K562 (cell line): ENCODE data around the gene SPI1. TPM values are rescaled to one million over a fixed set of nuclear protein-coding genes. Genes with fewer than 3 reads are reported as not detected.

Source experiments
- NR2C2 ChIP-seq, 2 experiments: fragments of 200-800 bp in 1 of 2; sonication (Bioruptor generic) in 1 of 2; sonication (generic) in 1 of 2; formaldehyde crosslinking in 1 of 2; IDR thresholded peaks; 2 replicates each; pipeline versions ENCODE4 v1.6.1 to v1.8.0; 2016 to 2022; ENCODE audit warnings: mild to moderate bottlenecking in 1 of 2, missing compliant biosample characterization in 1 of 2, missing genetic modification characterization in 1 of 2, missing genetic modification reagents in 1 of 2
- RUNX1 ChIP-seq: sonication (generic); IDR thresholded peaks from 2 replicates; pipeline ENCODE4 v1.6.1; 2016; ENCODE audit warnings: antibody characterized with exemption, low read depth
- polyA plus RNA-seq, 8 experiments: library from polyadenylated mRNA; depleted of rRNA in 4 of 8; stranded (reverse) in 5 of 8; unstranded in 3 of 8; fragments of >200 nt; fragmentation: Nextera tagmentation in 2 of 8; fragmentation: Illumina TruSeq in 1 of 8; extraction: Ambion mirVana in 2 of 8; extraction: Trizol in 1 of 8; gene quantifications; 2 replicates each; pipeline versions ENCODE4 v1.2.1 to v1.2.3, GENCODE V29; 2011 to 2014; ENCODE audit warnings: inconsistent platforms in 1 of 8, missing spikeins in 1 of 8
- total RNA-seq, 7 experiments: library from RNA; depleted of rRNA in 6 of 7; stranded (reverse); fragments of >200 nt in 6 of 7; fragmentation: Illumina TruSeq in 2 of 7; extraction: Trizol in 2 of 7; gene quantifications; 2 replicates each; pipeline versions ENCODE4 v1.2.1 to v1.2.3, GENCODE V29; 2011 to 2021; ENCODE audit warnings: low replicate concordance in 1 of 7
- TF ChIP-seq, protein P1 (sequence below): fragments of 450-650 bp; IDR thresholded peaks from 2 replicates; pipeline ENCODE4 v1.6.1; 2018; ENCODE audit warnings: mild to moderate bottlenecking, low read depth; ENCODE audit not compliant: partially characterized antibody
- TF ChIP-seq, protein P2 (sequence below): fragments of 150-350 bp; IDR thresholded peaks from 2 replicates; pipeline ENCODE4 v1.6.1; 2014; ENCODE audit warnings: low read depth, mild to moderate bottlenecking, low read length, borderline replicate concordance
- TF ChIP-seq, protein P3 (sequence below): fragments of 450-650 bp; IDR thresholded peaks from 2 replicates; pipeline ENCODE4 v1.6.1; 2016; ENCODE audit warnings: borderline replicate concordance
- TF ChIP-seq, protein P4 (sequence below): fragments of 450-650 bp; IDR thresholded peaks from 2 replicates; pipeline ENCODE4 v1.6.1; 2017; ENCODE audit warnings: antibody characterized with exemption, mild to moderate bottlenecking

SPI1 gene
- total and polyA plus RNA-seq, 9 of the 15 experiments (the other 6 are each of a cell fraction or from before 2014, with no cell fraction given): 0.10 to 33.7 (median 10.3) TPM

DNA sequence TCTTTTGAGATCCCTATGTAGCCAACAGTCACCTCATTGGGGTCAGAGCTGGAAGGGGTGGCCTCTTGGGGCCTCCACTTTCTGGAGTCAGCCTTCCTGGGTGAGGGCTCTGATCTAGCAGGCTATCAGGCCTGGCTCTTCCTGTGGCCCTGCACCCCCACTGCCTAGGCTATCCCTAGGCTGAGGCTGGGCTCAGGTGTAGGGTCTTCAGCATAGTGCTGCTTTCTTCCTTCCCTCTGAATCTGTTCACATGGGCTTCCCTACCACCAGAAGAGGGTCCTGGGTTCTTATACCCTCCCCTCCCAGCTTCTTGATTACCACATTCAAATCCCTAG is 456 bp upstream of the SPI1 start (continued):
- TF ChIP-seq NR2C2 (CRISPR knock-in tag; IDR thresholded peaks at IDR 0.05) (0 out of 2 replicates have a peak, but pooled peaks have one; percentile 10), NR2C2 (tag; IDR thresholded peaks at IDR 0.05) (no peak), RUNX1 (no peak)
- TF ChIP-seq, protein P1, sequence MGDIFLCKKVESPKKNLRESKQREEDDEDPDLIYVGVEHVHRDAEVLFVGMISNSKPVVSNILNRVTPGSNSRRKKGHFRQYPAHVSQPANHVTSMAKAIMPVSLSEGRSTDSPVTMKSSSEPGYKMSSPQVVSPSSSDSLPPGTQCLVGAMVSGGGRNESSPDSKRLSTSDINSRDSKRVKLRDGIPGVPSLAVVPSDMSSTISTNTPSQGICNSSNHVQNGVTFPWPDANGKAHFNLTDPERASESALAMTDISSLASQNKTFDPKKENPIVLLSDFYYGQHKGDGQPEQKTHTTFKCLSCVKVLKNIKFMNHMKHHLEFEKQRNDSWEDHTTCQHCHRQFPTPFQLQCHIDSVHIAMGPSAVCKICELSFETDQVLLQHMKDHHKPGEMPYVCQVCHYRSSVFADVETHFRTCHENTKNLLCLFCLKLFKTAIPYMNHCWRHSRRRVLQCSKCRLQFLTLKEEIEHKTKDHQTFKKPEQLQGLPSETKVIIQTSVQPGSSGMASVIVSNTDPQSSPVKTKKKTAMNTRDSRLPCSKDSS: no peak
- TF ChIP-seq, protein P2, sequence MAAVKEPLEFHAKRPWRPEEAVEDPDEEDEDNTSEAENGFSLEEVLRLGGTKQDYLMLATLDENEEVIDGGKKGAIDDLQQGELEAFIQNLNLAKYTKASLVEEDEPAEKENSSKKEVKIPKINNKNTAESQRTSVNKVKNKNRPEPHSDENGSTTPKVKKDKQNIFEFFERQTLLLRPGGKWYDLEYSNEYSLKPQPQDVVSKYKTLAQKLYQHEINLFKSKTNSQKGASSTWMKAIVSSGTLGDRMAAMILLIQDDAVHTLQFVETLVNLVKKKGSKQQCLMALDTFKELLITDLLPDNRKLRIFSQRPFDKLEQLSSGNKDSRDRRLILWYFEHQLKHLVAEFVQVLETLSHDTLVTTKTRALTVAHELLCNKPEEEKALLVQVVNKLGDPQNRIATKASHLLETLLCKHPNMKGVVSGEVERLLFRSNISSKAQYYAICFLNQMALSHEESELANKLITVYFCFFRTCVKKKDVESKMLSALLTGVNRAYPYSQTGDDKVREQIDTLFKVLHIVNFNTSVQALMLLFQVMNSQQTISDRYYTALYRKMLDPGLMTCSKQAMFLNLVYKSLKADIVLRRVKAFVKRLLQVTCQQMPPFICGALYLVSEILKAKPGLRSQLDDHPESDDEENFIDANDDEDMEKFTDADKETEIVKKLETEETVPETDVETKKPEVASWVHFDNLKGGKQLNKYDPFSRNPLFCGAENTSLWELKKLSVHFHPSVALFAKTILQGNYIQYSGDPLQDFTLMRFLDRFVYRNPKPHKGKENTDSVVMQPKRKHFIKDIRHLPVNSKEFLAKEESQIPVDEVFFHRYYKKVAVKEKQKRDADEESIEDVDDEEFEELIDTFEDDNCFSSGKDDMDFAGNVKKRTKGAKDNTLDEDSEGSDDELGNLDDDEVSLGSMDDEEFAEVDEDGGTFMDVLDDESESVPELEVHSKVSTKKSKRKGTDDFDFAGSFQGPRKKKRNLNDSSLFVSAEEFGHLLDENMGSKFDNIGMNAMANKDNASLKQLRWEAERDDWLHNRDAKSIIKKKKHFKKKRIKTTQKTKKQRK: no peak
- TF ChIP-seq, protein P3, sequence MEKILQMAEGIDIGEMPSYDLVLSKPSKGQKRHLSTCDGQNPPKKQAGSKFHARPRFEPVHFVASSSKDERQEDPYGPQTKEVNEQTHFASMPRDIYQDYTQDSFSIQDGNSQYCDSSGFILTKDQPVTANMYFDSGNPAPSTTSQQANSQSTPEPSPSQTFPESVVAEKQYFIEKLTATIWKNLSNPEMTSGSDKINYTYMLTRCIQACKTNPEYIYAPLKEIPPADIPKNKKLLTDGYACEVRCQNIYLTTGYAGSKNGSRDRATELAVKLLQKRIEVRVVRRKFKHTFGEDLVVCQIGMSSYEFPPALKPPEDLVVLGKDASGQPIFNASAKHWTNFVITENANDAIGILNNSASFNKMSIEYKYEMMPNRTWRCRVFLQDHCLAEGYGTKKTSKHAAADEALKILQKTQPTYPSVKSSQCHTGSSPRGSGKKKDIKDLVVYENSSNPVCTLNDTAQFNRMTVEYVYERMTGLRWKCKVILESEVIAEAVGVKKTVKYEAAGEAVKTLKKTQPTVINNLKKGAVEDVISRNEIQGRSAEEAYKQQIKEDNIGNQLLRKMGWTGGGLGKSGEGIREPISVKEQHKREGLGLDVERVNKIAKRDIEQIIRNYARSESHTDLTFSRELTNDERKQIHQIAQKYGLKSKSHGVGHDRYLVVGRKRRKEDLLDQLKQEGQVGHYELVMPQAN: no peak
- TF ChIP-seq, protein P4, sequence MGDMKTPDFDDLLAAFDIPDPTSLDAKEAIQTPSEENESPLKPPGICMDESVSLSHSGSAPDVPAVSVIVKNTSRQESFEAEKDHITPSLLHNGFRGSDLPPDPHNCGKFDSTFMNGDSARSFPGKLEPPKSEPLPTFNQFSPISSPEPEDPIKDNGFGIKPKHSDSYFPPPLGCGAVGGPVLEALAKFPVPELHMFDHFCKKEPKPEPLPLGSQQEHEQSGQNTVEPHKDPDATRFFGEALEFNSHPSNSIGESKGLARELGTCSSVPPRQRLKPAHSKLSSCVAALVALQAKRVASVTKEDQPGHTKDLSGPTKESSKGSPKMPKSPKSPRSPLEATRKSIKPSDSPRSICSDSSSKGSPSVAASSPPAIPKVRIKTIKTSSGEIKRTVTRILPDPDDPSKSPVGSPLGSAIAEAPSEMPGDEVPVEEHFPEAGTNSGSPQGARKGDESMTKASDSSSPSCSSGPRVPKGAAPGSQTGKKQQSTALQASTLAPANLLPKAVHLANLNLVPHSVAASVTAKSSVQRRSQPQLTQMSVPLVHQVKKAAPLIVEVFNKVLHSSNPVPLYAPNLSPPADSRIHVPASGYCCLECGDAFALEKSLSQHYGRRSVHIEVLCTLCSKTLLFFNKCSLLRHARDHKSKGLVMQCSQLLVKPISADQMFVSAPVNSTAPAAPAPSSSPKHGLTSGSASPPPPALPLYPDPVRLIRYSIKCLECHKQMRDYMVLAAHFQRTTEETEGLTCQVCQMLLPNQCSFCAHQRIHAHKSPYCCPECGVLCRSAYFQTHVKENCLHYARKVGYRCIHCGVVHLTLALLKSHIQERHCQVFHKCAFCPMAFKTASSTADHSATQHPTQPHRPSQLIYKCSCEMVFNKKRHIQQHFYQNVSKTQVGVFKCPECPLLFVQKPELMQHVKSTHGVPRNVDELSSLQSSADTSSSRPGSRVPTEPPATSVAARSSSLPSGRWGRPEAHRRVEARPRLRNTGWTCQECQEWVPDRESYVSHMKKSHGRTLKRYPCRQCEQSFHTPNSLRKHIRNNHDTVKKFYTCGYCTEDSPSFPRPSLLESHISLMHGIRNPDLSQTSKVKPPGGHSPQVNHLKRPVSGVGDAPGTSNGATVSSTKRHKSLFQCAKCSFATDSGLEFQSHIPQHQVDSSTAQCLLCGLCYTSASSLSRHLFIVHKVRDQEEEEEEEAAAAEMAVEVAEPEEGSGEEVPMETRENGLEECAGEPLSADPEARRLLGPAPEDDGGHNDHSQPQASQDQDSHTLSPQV: 0 out of 2 replicates have a peak, but pooled peaks have one; percentile 20
